Limb (tissue), 2 donors: ENCODE data around the gene DOP1B.
"Not testable (repeated sequence)": the region's sequence is repeated elsewhere in the genome, so short reads cannot be mapped to it uniquely, and the experiment has no call there.

ENCODE experiments used
- DNase-seq, 2 donors: peaks; one replicate each; pipeline ENCODE4 v3.0.0-alpha.2; 2016; ENCODE audit errors: extremely low spot score in 2 of 2

Gene DOP1B

GRCh38 chr21:36134803-36135390 lies 21.7 kb upstream of the DOP1B start, which contains the start of gene CBR3:
TSS of gene CBR3 (plus strand) at chr21:36135079. CDS start at chr21:36135193, 114 bp downstream.
- DNase-seq, result peak in 1 of 2 donors; percentile 52

DNA sequence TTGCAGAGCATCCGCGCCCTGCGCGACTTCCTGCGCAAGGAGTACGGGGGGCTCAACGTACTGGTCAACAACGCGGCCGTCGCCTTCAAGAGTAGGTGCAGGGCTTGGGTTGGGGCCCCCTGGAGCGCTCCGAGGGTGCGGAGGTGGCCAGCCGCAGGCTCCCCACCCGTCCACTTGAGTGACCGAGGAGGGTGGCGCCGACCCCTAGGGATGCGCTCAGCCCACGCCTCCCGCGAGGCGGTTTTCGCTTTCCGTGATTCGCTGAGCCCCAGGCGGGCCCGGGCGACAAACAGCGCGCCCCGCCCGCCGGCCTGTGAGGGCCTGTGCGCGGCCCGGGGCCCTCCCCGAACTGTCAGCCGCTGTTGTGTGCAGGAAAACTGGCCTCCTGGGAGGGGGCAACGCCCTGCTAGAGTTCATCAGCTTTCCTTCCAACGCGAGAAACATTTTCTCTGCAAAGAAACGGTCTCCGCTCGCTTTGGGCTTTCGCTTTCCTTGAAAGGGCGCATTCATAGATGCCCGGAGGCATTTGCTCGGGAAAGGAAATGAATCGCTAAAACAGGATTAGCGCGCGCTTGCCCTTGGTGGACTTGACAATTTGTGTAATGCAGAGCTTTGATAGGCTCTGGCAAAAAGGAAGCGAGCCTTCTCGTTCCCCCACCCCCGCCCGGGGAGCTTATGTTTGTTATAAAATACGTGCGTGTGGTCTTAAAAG lies 21.1 kb upstream of the DOP1B start:
- DNase-seq, result peak; percentile 53 to 64

GRCh38 chr21:36139791-36140190 lies 16.8 kb upstream of the DOP1B start:
- not testable (repeated sequence) for DNase-seq

- peak; percentile 74 to 77 for DNase-seq
Observed at GRCh38 chr21:36141513-36141925, 15.1 kb upstream of the DOP1B start.

DNA sequence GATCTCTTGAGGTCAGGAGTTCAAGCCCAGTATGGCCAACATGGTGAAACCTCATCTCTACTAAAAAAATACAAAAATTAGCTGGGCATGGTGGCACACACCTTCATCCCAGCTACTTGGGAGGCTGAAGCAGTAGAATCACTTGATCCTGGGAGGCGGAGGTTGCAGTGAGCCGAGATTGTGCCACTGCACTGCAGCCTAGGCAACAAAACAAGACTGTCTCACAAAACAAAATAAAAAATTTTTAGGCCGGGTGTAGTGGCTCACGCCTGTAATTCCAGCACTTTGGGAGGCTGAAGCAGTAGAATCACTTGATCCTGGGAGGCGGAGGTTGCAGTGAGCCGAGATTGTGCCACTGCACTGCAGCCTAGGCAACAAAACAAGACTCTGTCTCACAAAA lies 12.4 kb upstream of the DOP1B start:
- DNase-seq, result not testable (repeated sequence)

GRCh38 chr21:36145259-36145658 lies 11.4 kb upstream of the DOP1B start:
- DNase-seq, result no peak

DNA sequence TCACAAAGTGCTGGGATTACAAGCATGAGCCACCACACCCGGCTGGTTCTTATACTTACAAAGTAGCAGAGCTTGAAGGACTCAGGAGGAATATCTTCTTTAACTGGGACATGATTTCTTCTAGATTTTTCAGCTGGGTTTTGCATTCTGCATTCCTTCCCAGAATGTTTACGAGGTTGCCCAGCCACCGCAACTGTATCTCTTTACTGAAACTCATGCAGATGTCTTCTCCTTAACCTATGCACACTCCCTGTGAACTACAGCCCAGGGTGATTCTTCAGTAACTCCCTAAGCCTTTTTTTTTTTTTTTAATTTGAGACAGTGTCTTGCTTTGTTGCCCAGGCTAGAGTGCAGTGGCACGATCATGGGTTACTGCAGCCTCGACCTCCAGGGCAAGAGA lies 8.7 kb upstream of the DOP1B start:
- no peak for DNase-seq

DNA sequence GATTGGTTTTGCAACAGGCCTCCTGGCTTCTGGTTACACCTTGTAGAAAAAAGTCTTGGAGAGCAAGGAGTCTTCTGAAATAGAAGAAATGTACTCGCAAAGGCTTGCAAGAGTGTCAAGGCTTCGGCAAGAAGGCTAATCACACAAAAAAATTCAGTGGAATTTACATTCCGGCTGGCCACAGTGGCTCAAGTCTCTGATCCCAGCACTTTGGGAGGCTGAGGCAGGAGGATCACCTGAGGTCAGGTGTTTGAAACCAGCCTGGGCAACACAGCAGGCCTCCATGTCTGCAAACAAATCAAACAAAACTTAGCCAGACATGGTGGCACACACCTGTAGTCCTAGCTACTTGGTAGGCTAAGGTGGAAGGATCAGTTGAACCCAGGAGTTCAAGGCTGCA lies 7.7 kb upstream of the DOP1B start:
- DNase-seq, result no peak

DNA sequence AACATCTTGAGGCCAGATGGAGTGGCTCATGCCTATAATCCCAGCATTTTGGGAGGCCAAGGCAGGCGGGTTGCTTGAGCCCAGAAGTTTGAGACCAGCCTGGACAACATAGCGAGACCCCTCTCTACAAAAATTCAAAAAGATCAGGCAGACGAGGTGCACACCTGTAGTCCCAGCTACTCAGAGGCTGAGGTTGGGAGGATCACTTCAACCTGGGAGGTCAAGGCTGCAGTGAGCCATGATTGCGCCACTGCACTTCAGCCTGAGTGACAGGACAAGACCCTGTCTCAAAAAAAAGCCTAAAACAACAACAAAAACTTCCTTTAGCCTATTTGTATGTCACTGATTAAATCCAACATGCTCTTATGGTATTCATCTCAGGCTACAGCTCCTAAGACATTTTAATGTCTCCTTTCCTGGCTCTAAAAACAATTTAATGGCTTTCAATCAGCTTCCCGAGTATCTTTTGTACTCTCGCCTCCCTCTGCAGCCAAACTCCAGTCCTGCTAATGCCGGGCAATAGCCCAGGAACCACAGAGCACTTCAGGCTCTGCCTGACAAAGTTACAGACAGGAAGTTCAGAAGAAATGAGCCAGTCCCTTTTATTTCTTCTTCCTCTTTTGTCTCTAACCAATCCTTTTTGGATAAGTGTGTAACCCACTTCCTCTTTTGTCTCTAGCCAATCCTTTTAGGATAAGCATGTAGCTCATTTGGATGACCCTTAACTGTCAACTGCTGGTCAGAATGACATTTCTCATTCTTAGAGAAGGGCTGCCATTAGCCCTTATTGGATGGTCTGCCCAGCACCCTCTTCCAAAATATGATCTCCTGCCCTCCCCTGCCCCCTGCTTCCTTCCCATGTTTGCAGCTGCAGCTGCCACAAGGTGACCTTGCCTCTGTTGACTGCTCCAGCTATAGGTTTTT lies 6.6 kb upstream of the DOP1B start:
- peak in 1 of 2 donors; percentile 47 for DNase-seq

- DNase-seq, result peak in 1 of 2 donors; percentile 37
Observed at GRCh38 chr21:36155603-36156338, 853 bp upstream of the DOP1B start.

- peak; percentile 97 to 100 for DNase-seq
Observed at GRCh38 chr21:36156339-36156814, 247 bp upstream of the DOP1B start.

DNA sequence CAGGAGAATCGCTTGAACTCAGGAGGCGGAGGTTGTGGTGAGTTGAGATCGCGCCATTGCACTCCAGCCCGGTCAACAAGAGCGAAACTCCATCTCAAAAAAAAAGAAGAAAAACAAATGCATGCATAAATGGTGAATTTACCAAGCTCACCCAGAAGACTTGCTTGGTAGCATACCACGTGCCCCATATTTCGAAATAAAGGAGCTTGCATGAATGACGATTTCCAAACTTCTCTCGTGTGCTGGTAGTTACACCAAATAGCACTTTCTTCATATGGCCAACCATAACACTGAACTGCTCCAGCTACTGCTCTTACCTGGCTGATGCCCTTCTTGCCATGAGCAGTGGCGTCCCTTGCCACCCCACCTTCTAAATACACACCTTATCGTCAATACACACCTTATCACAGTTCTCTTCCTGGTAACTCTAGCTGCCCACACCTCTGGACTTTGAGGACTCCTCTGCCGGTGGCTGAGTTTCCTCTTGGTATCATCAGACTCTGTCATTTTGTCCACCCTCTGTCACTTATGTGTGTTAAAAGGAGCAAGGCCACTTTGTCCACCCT lies 2.8 kb downstream of the DOP1B start:
- no peak for DNase-seq

DNA sequence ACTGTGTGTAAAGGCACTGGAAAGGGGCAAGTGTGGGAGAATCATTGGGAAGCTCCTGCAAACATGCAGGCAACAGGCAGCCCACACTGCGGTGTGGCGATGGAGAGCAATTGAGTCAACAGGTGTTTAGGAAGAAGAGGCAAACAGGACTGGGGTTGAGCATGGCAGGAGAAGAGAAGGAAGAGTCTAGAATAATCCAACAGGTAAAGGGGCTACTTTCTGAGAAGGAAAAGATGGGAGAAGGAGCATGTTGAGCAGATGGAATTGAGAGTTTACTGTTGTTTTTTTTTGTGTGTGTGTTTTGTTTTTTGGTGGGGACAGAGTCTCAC lies 4.2 kb downstream of the DOP1B start:
- DNase-seq, result no peak

DNA sequence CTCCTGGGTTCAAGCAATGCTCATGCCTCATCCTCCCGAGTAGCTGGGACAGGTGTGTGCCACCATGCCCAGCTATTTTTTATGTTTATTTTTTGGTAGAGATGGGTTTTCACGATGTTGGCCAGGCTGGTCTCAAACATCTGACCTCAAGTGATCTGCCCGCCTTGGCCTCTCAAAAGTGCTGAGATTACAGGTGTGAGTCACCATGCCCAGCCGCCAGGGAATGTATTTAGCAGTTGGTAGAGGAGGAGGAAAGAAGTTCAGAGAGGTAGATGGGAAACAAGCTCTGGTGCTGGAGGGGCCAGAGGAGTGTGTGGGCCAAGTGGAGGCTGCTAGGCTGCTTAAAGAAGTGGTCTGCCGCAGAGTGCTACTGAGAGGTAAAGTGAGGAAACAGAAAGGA lies 6.0 kb downstream of the DOP1B start:
- no peak for DNase-seq

GRCh38 chr21:36163750-36164741 lies 7.4 kb downstream of the DOP1B start:
- DNase-seq, result no peak

DNA sequence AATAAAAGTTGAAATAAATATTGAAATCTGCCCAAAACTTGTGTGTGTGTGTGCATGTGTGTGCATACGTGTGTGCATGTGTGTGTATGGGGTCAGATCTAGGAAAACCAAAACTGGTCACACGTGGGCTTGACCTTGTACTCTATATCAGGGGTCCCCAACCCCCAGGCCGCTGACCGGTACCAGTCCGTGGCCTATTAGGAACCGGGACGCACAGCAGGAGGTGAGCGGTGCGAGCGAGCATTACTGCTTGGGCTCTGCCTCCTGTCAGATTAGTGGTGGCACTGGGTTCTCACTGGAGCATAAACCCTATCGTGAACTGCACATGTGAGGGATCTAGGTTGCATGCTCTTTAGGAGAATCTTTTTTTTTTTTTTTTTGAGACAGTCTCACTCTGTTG lies 8.7 kb downstream of the DOP1B start:
- no peak for DNase-seq

DNA sequence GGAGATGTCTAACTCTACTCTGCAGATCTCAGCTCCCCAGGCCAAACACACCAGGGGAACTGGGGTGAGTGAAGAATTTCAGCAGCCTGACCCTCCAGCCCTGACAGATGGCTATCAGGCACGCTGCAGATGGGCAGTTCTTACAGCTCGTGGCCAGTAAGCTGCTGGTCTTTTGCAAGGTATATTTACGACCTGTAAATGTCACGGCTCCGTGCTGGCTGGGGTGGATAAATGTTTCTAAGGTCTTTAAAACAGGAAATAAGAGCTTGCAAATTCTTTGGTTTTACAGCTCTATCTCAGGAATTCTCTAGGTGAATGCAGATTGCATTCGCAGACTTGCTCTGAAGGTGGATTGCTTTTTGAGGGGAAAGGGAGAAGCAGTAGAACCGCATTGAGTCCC lies 10.1 kb downstream of the DOP1B start:
- DNase-seq, result no peak

GRCh38 chr21:36167541-36167940 lies 10.9 kb downstream of the DOP1B start:
- no peak for DNase-seq

DNA sequence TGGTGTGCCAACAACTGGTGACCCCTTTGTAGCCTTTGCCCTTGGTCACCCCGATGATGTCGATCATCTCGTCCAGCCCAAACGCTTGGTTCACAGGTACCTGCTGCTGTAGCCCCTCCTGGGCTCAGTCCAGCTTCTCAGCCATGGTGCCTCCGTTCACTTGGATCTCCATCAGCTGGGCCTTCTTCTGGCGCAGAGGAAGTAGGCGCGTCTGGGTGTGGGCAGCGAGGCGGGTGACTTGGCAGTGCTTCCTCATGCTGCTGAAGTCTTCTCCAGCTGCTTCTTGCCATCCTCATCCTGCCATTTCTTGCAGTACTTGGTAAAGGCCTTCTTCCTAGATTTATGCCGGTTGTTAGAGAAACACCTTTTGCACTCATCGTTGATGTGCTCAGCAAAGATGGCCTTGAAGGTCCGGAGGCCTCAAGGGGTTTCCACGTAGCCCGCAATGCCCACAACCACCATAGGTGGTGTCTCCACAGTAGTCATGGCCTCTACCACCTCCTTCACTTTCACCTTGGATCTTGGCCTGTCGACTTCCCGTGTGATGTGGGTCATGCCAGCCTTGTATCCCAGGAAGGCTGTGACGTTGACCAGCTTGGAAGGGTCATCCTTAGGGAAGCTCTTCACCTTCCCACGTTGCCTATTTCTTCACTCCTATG lies 13.0 kb downstream of the DOP1B start:
- no peak for DNase-seq
